Transverse colon (tissue), 4 donors: Measurements from ENCODE around the gene SLIT3.

Source experiments
- CTCF ChIP-seq, 5 experiments: fragments of 200-600 bp in 3 of 5; fragments of 450-650 bp in 2 of 5; sonication (generic) in 3 of 5; IDR thresholded peaks; 1 replicate in 2 of 5; 2 replicates in 3 of 5; pipeline ENCODE4 v1.5.1; 2016 to 2017; ENCODE audit warnings: antibody characterized with exemption in 5 of 5, inconsistent platforms in 3 of 5, mild to moderate bottlenecking in 2 of 5, moderate library complexity in 1 of 5
- EP300 ChIP-seq: sonication (generic); formaldehyde crosslinking; IDR thresholded peaks from one replicate; pipeline ENCODE4 v1.6.1; 2017; ENCODE audit warnings: antibody characterized with exemption, low read depth
- POLR2AphosphoS5 ChIP-seq, 3 donors: sonication (generic); formaldehyde crosslinking; IDR thresholded peaks; one replicate each; pipeline ENCODE4 v1.6.1; 2016; ENCODE audit warnings: antibody characterized with exemption in 3 of 3

DNA sequence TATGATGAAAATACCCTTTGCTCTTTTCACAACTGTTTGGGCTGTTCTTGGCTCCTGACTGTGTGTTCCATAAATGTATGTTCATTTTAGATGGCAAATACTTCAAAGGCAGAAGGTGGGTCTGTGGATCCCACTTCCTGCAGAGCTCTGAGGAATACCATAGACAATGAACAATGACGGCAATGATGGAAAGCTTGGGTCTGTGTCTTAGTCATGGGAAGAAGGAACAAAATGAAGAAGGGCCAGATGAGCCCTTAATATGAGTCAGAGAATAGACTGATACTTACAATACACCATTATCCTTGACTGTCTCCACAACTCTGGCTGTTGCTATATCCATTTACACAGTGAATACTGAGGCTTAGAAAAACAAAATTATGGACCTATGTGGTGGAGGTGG is 126.0 kb downstream of the SLIT3 start:
- TF ChIP-seq CTCF (IDR thresholded peaks at IDR 0.05), result no peak
- TF ChIP-seq POLR2AphosphoS5 (IDR thresholded peaks at IDR 0.05), result no peak
- no peak for TF ChIP-seq EP300
